Measurements from ENCODE around the gene GTF2IRD1. TPM values are rescaled to one million over a fixed set of nuclear protein-coding genes. Genes with fewer than 3 reads are reported as not detected.

The GTF2IRD1 gene
- total and polyA plus RNA-seq, 5 donors, result 10.6 to 29.9 (median 20.6) TPM

DNA sequence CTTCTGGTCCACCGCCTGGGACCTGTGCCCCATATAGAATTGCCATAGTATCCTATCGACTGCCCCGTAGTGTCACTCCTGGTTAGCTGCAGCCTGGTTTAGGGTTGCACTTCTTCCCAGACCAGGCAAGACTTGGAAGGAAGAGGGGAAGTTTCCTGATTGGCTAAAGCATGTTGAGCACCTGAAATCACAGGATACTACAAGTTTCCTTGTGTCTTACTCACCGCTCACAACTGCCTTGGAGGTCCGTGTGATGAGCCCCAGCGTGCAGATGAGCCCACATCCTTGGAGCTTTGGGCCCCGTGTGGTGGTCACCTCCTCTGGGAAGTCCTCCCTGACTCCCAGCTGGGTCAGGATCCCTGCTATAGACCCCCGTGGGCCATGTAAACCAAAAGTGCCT lies 129.9 kb downstream of the GTF2IRD1 start:
- no peaks in the 10 kb centered on the region for H3K27me3 ChIP-seq (ENCODE audit: control insufficient read depth, insufficient read depth)
- no peak overlapping the region for H3K27ac ChIP-seq (ENCODE audit: low read length)
- WGBS, result 88% methylated on average over 8 of the region's 8 CpGs
- DNase-seq (no peak), ATAC-seq (no peak)
- no peaks in the 10 kb centered on the region for H3K9me3 ChIP-seq (ENCODE audit: control insufficient read depth, low read length)
- intact Hi-C loops (cut with DNase I), result no loop called here
- no peak overlapping the region for H3K4me3 ChIP-seq (ENCODE audit: low read length)
- H3K4me1 ChIP-seq (ENCODE audit: control insufficient read depth, insufficient read depth, low read length), result peaks cover 3% of the 10 kb centered on the region

DNA sequence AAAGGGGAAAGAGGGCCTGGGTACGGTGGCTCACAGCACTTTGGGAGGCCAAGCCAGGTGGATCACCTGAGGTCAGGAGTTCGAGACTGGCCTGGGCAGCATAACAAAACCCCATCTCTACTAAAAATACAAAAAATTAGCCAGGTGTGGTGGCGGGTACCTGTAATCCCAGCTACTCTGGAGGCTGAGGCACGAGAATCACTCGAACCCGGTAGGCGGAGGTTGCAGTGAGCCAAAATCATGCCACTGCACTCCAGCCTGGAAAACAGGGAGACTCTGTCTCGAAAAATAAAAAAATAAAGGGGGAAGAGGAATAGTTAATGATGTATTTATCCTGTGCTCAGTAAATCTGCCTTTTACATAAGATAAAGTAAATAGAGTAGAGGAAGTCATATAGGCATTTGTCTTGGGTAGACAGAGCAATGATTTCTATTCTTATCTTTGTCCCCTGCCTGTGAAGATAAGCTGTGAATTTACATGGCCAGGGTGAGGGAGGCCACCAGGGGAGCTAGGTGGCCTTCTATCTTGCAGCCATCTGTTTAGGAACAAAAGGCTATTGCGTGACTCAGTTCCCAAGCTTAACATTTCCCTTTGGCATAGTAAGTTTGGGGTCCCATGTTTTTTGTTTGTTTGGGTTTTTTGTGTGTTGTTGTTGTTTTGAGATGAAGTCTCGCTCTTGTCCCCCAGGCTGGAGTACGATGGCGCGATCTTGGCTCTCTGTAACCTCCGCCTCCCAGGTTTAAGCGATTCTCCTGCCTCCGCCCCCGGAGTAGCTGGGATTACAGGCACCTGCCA lies 130.7 kb downstream of the GTF2IRD1 start:
- ATAC-seq (no peak), DNase-seq (no peak)
- 92% methylated on average over 17 of the region's 17 CpGs for WGBS
- Histone ChIP-seq H3K4me3 (ENCODE audit: low read length) (no peak overlapping the region), H3K9me3 (ENCODE audit: control insufficient read depth, low read length) (no peaks in the 10 kb centered on the region), H3K4me1 (ENCODE audit: control insufficient read depth, insufficient read depth, low read length) (peaks cover 3% of the 10 kb centered on the region), H3K27me3 (ENCODE audit: control insufficient read depth, insufficient read depth) (no peaks in the 10 kb centered on the region), H3K27ac (ENCODE audit: low read length) (no peak overlapping the region)
- intact Hi-C loops (cut with DNase I), result no loop called here

GRCh38 chr7:74585844-74586243 lies 132.1 kb downstream of the GTF2IRD1 start:
- DNase-seq (no peak), ATAC-seq (no peak)
- Histone ChIP-seq H3K27me3 (ENCODE audit: control insufficient read depth, insufficient read depth) (no peaks in the 10 kb centered on the region), H3K4me3 (ENCODE audit: low read length) (no peak overlapping the region), H3K9me3 (ENCODE audit: control insufficient read depth, low read length) (no peaks in the 10 kb centered on the region), H3K27ac (ENCODE audit: low read length) (no peak overlapping the region), H3K4me1 (ENCODE audit: control insufficient read depth, insufficient read depth, low read length) (no peaks in the 10 kb centered on the region)
- intact Hi-C loops (cut with DNase I), result no loop called here

DNA sequence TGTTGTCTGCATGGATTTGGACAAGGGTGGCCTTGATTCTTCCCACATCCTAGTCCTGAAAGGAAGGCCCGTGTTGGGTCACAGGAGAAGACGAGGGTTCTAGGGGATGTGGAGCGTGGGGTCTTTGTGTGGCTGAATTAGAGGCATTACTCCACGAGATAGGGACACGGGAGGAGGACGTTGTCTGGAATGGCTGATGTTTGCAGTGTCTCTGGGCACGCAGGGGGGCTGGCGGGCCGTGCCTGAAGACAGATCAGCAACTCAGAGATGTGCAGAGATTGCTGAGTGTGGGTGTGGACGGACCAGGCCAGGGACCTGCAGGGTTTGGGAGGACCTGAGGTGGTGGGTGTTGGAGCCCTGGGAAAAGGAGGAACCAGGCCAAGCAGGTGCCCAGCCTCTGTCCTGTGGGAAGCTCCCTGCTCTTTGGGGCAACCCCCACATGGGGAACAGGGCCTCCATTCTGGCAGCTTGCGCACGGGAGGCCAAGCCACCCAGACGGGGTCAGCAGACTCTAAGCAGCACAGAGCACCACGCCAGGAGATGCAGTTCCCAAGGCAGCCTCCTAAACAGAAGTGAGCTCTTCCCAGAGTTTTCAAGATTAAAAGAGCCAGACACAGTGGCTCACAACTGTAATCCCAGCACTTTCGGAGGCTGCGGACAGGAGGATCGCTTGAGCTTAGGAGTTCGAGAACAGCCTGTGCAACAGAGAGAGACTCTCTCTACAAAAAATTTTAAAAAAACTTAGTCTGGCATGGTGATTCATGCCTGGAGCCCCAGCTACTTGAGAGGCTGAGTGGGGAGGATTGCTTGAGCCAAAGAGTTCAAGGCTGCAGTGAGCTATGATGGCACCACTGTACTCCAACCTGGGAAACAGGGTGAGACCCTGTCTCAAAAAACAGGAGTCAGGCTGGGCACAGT lies 132.8 kb downstream of the GTF2IRD1 start:
- Histone ChIP-seq H3K4me1 (ENCODE audit: control insufficient read depth, insufficient read depth, low read length) (no peaks in the 10 kb centered on the region), H3K27ac (ENCODE audit: low read length) (peak overlapping the region; percentile 5), H3K27me3 (ENCODE audit: control insufficient read depth, insufficient read depth) (no peaks in the 10 kb centered on the region), H3K9me3 (ENCODE audit: control insufficient read depth, low read length) (no peaks in the 10 kb centered on the region), H3K4me3 (ENCODE audit: low read length) (no peak overlapping the region)
- WGBS, result 73% methylated on average over 18 of the region's 18 CpGs
- peak; percentile 9 to 29 for ATAC-seq
- intact Hi-C loops (cut with DNase I), result no loop called here
- DNase-seq, result peak in 1 of 3 donors; percentile 49

DNA sequence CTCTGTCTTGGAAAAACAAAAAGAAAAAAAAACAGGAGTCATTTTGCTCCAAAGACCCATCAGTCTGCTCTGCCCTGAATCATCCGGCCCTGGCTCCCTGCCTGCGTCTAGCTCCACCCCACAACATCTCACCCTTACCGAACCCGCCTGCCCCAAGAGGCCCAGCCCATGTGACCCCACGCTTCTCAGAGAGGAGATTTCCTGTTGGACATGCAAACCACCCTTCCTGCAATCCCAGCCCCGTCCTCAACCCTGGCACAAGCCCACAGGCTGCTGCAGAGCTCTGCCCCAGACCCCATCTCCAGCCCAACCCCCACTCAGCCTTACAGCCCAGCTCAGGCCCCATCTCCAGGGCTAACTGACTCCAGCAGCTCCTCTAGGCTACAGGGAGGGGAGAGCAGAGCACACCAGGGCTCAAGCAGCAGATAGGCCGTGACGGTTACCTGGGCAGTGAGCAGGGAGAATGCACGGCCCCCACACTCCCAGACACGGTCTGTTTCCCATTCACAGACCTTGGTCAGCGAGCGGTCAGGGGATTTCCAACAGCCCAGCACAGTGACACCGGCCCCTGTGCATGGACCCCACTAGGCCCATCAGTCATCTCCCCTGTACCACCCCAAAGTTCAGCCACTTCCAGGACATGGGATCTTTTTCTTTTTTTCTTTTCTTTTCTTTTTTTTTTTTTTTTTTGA lies 133.9 kb downstream of the GTF2IRD1 start:
- intact Hi-C loops (cut with DNase I), result no loop called here
- no peak overlapping the region for H3K4me3 ChIP-seq (ENCODE audit: low read length)

GRCh38 chr7:74590813-74591212 lies 137.1 kb downstream of the GTF2IRD1 start:
- 90% methylated on average over 16 of the region's 16 CpGs for WGBS

More for the DNA sequence above, 133.9 kb downstream of the GTF2IRD1 start:
- WGBS, result 29% methylated on average over 13 of the region's 13 CpGs
- Histone ChIP-seq H3K27ac (ENCODE audit: low read length) (peak overlapping the region; percentile 19), H3K9me3 (ENCODE audit: control insufficient read depth, low read length) (no peaks in the 10 kb centered on the region), H3K27me3 (ENCODE audit: control insufficient read depth, insufficient read depth) (no peaks in the 10 kb centered on the region), H3K4me1 (ENCODE audit: control insufficient read depth, insufficient read depth, low read length) (no peaks in the 10 kb centered on the region)
- DNase-seq (peak; percentile 94 to 97 (median 97)), ATAC-seq (peak; percentile 97 to 98)

DNA sequence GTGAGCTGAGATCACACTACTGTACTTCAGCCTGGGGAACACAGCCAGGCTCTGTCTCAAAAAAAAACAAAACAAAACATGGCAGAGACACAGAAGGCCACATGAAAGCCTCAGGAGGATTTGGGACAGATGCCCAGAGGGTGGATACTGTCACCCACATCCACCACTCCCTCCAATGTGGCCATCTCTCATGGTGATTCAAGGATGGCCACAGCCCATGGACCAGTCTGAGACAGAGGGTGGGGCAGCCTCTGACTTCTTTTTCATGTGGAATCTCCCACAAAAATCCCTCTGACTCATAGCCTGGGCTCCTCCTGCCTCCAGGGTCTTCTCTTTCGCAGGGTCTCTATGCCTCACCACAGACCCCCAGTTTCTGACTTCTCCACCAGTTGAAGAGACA lies 144.9 kb downstream of the GTF2IRD1 start:
- Histone ChIP-seq H3K27me3 (ENCODE audit: control insufficient read depth, insufficient read depth) (no peaks in the 10 kb centered on the region), H3K9me3 (ENCODE audit: control insufficient read depth, low read length) (no peaks in the 10 kb centered on the region), H3K4me3 (ENCODE audit: low read length) (no peak overlapping the region), H3K4me1 (ENCODE audit: control insufficient read depth, insufficient read depth, low read length) (no peaks in the 10 kb centered on the region), H3K27ac (ENCODE audit: low read length) (no peak overlapping the region)
- WGBS, result 93% methylated on average over 1 of the region's 1 CpG
- ATAC-seq (peak in 1 of 2 donors; percentile 29), DNase-seq (no peak)
- intact Hi-C loops (cut with DNase I), result no loop called here

More at GRCh38 chr7:74590813-74591212, 137.1 kb downstream of the GTF2IRD1 start:
- ATAC-seq (no peak), DNase-seq (no peak)
- Histone ChIP-seq H3K27ac (ENCODE audit: low read length) (no peak overlapping the region), H3K4me1 (ENCODE audit: control insufficient read depth, insufficient read depth, low read length) (no peaks in the 10 kb centered on the region), H3K4me3 (ENCODE audit: low read length) (no peak overlapping the region), H3K27me3 (ENCODE audit: control insufficient read depth, insufficient read depth) (no peaks in the 10 kb centered on the region), H3K9me3 (ENCODE audit: control insufficient read depth, low read length) (no peaks in the 10 kb centered on the region)
- intact Hi-C loops (cut with DNase I), result no loop called here

DNA sequence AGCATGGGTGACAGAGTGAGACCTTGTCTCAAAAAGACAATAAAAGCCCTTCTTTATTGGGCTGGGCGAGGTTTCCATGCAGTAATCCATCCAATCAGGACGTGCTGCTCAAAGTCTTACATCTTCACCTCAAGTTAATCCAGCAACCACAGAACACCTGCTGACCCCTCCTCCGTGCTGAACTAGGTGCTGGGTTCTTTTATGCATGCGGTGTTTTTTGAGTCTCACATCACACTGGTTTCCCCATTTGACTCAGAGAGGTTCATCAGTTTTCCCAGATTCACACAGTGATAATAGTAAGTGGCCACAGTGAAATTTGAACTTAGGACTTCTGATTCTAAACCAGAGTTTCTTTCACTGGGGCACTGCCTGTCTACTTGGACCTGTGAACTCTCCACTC lies 145.5 kb downstream of the GTF2IRD1 start:
- Histone ChIP-seq H3K27me3 (ENCODE audit: control insufficient read depth, insufficient read depth) (no peaks in the 10 kb centered on the region), H3K4me3 (ENCODE audit: low read length) (no peak overlapping the region), H3K4me1 (ENCODE audit: control insufficient read depth, insufficient read depth, low read length) (no peaks in the 10 kb centered on the region), H3K27ac (ENCODE audit: low read length) (no peak overlapping the region), H3K9me3 (ENCODE audit: control insufficient read depth, low read length) (no peaks in the 10 kb centered on the region)
- 97% methylated on average over 4 of the region's 4 CpGs for WGBS
- ATAC-seq, result no peak
- no peak for DNase-seq
- intact Hi-C loops (cut with DNase I), result no loop called here

GRCh38 chr7:74604326-74605020 lies 150.8 kb downstream of the GTF2IRD1 start:
- intact Hi-C loops (cut with DNase I), result no loop called here
- Histone ChIP-seq H3K27me3 (ENCODE audit: control insufficient read depth, insufficient read depth) (no peaks in the 10 kb centered on the region), H3K27ac (ENCODE audit: low read length) (no peak overlapping the region), H3K4me3 (ENCODE audit: low read length) (no peak overlapping the region), H3K9me3 (ENCODE audit: control insufficient read depth, low read length) (no peaks in the 10 kb centered on the region), H3K4me1 (ENCODE audit: control insufficient read depth, insufficient read depth, low read length) (peaks cover 5% of the 10 kb centered on the region)
- peak; percentile 51 to 71 (median 71) for DNase-seq
- peak; percentile 22 for ATAC-seq
- WGBS, result 93% methylated on average over 7 of the region's 7 CpGs

GRCh38 chr7:74606101-74606908 lies 152.6 kb downstream of the GTF2IRD1 start:
- DNase-seq, result peak; percentile 38 to 82 (median 79)
- peak overlapping the region; percentile 50 for H3K4me3 ChIP-seq (ENCODE audit: low read length)
- H3K9me3 ChIP-seq (ENCODE audit: control insufficient read depth, low read length), result no peaks in the 10 kb centered on the region
- no peaks in the 10 kb centered on the region for H3K27me3 ChIP-seq (ENCODE audit: control insufficient read depth, insufficient read depth)
- no peak overlapping the region for H3K27ac ChIP-seq (ENCODE audit: low read length)
- intact Hi-C loops (cut with DNase I), result no loop called here
- peaks cover 5% of the 10 kb centered on the region for H3K4me1 ChIP-seq (ENCODE audit: control insufficient read depth, insufficient read depth, low read length)
- ATAC-seq, result peak; percentile 76 to 80
- 8% methylated on average over 51 of the region's 51 CpGs for WGBS
